GM13977 (cell line): ENCODE data around the gene GATAD2A.

ENCODE experiments used
- DNase-seq: peaks from one replicate; pipeline ENCODE4 v3.0.0; 2012; ENCODE audit warnings: low spot score
- in situ Hi-C: fragments of 300-500 bp; cut with MboI; formaldehyde crosslinking; loops from one replicate; pipeline ENCODE4 v1.12.0; 2022; ENCODE audit warnings: low sequenced_read_pairs, low pct_unique_long_range_greater_than_20kb, mixed read lengths, inconsistent platforms; ENCODE audit not compliant: unreplicated experiment
- TF ChIP-seq, protein P1 (sequence below): IDR thresholded peaks from 2 replicates; pipeline ENCODE4 v1.5.1; 2012; ENCODE audit warnings: mild to moderate bottlenecking, control low read depth; ENCODE audit not compliant: insufficient read depth; ENCODE audit errors: extremely low read depth, missing control alignments

Gene GATAD2A

DNA sequence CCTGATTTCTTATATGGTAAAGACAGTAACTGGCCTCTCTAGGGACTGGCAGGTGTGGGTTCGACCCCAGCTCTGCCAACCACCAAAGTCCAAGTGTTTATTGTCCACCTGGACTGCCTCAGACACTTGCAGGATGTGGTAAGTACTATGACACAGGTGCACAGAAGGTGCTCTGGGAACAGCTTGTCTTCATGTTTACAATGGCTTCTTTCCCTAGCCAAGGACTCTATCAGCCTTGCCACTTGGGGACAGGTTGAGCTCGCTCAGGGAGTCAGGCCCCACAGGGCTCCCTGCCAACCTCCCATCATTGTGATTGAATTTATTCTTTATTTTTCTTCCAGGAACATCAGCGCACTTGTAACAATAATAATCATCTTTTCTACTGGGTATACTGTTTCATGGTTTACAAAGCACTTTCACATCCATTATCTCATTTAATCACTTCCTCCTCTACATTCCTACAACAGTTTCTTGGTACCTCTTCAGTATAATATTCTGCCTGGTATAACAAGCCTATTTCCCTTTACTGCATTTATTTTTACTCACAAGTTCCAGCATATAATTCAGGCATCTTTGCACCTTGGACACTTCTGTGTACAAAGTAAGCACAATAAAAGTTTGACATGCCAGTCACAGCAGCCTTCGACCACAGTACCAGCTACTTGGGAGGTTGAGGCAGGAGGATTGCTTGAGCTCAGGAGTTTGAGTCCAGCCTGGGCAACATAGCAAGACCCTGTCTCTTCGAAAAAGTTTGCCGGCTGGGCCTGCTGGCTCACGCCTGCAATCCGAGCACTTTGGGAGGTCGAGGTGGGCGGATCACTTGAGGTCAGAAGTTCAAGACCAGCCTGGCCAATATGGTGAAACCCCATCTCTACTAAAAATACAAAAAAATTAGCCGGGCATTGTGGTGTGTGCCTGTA is 24.2 kb upstream of the GATAD2A start:
- in situ Hi-C loops, result no loop called here
- TF ChIP-seq, protein P1, sequence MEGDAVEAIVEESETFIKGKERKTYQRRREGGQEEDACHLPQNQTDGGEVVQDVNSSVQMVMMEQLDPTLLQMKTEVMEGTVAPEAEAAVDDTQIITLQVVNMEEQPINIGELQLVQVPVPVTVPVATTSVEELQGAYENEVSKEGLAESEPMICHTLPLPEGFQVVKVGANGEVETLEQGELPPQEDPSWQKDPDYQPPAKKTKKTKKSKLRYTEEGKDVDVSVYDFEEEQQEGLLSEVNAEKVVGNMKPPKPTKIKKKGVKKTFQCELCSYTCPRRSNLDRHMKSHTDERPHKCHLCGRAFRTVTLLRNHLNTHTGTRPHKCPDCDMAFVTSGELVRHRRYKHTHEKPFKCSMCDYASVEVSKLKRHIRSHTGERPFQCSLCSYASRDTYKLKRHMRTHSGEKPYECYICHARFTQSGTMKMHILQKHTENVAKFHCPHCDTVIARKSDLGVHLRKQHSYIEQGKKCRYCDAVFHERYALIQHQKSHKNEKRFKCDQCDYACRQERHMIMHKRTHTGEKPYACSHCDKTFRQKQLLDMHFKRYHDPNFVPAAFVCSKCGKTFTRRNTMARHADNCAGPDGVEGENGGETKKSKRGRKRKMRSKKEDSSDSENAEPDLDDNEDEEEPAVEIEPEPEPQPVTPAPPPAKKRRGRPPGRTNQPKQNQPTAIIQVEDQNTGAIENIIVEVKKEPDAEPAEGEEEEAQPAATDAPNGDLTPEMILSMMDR, result no peak
- no peak for DNase-seq

DNA sequence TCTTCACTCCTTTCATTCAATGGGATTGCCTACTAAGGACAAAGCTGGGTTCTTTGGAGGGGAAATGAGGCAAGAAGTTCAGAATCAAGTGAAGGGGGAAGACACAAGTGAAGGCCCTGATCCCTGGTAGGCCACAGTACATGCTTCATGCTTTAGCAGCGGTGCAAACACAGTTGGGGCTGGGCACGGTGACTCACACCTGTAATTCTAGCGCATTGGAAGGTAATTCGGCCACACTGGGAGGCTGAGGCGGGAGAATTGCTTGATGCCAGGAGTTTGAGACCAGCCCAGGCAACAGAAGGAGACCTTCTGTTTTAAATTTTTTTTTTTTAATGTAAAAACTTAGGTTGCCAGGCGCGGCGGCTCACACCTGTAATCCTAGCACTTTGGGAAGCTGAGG is 23.4 kb upstream of the GATAD2A start:
- no peak for DNase-seq
- TF ChIP-seq, protein P1, result no peak
- in situ Hi-C loops, result no loop called here

DNA sequence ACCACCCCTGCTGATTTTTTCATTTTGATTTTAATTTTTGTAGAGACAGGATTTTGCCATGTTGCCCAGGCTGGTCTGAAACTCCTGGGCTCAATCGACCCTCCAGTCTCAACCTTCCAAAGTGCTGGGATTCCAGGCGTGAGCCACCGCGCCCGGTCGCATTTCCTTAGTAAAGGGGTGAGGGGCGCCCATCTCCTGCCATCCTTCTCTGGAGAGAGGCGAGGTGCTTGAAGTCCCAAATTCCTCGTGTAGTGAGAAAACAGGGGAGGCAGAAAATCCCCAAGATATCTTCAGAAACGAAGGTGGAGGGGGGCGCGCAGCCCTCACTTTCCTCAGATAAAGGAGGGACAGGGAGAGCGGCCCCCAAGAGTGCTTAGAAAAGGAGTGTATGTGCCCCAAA is 21.0 kb upstream of the GATAD2A start:
- in situ Hi-C loops, result no loop called here
- TF ChIP-seq, protein P1, result no peak
- DNase-seq, result no peak

DNA sequence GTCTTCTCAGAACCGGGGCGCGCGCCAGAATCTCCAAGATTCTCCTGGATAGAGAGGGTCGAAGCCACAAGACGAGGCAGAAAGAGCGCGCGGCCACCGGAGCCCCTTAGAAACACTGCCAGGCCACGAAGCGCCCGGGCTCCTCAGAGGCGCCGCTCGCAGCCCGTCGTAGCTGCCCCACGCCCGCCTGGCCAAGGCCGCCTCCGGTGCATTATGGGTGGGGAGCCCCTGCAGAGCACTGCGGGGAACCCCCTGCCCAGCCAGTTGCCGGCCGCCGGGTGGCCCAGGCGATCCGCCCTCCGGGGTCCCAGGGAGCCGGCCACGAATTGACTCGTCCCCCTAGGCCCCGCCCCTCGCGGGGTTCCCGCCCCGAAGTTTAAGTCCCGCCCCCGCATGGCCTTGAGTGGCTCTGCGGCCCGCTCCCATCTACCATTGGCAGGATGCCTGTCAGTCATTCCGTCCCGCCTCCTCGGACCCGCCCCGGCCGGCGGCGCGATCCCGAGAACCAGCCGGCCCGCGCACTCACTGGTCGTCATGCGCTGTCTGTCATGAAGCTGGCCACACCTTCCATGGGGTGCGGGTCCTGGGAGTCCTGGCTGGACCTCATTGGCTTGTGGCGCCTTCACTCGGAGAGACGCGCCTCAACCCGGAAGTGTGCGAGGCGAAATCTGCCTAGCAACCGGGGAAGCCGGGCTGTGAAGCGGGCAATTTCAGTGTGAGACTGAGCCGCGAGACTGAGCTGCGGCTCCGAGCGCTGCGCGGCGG is 20.2 kb upstream of the GATAD2A start:
- in situ Hi-C loops, result no loop called here
- TF ChIP-seq, protein P1, result peak; percentile 42
- DNase-seq, result peak; percentile 97

DNA sequence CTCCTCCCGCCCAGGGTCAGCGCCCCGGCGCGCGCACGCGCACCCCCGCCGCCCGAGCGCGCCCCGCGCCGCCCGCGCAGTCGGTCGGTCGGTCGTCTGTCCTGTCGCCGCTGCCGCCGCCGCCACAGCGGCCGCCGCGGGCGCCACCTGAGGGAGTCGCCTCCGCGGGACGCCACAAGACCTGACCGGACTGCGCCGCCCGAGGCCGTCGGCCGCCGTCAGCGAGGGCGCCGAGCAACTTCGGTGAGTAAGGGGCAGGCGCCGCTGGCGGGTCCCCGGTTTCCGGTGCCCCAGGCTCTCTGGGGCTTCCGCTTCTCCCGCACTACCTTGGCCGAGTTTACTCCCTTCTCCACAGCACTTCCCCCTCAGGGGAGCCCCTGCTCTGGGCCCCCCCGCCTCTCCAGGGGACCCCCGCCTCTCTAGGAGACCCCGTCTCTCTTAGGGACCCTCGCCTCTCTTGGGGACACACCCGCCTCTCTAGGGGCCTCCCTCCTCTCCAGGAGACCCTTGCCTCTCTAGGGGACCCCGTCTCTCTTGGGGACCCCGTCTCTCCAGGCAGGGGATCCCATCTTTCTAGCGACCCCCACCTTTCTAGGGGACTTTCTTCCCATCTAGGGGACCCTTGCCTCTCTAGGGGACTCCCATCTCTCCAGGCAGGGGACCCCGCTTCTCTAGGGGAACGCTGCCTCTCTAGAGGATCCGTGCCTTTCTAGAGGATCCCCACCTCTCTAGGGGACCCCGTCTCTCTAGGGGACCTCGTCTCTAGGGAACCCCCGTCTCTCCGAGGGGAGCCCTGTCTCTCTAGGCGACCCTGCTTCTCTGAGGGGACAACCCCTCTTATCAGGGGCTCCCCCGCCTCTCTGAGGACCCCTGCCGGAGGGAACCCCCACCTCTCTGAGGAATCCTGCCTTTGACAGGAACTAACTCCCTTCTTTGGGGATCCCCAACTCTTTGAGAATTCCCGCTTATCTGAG is 19.3 kb upstream of the GATAD2A start:
- DNase-seq, result no peak
- in situ Hi-C loops, result no loop called here
- TF ChIP-seq, protein P1, result no peak

DNA sequence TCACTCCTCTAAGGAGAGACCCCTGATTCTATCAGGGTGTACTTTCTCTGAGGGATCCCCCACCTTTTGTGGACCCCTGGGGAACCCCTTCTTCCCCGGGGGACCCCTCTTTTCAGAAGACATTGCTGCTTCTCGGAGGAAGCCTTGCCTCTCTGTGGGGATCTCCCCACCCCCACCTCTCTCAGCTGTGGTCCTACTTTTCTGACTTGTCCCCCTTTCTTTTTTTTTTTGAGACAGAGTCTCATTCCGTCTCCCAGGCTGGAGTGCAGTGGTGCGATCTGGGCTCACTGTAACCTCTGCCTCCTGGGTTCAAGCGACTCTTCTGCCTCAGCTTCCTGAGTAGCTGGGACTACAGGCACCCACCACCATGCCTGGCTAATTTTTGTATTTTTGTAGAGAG is 18.4 kb upstream of the GATAD2A start:
- TF ChIP-seq, protein P1, result no peak
- DNase-seq, result no peak
- in situ Hi-C loops, result no loop called here
